Osteocyte (in vitro differentiated cells): ENCODE measurements around the gene TRPC4AP. TPM values are rescaled to one million over a fixed set of nuclear protein-coding genes. Genes with fewer than 3 reads are reported as not detected.

Source experiments
- DNase-seq: peaks from one replicate; pipeline ENCODE4 v3.0.0; 2021; ENCODE audit warnings: mixed read lengths; ENCODE audit not compliant: unreplicated experiment; ENCODE audit errors: extremely low spot score
- H3K27ac Mint-ChIP-seq: one replicate; pipeline ENCODE4 v1.8.0; 2021; ENCODE audit warnings: mild to moderate bottlenecking, mixed read lengths; ENCODE audit not compliant: unreplicated experiment
- H3K27me3 Mint-ChIP-seq: one replicate; pipeline ENCODE4 v1.8.0; 2021; ENCODE audit warnings: mixed read lengths; ENCODE audit not compliant: unreplicated experiment
- H3K36me3 Mint-ChIP-seq: one replicate; pipeline ENCODE4 v1.8.0; 2021; ENCODE audit warnings: mixed read lengths; ENCODE audit not compliant: unreplicated experiment
- H3K4me1 Mint-ChIP-seq: one replicate; pipeline ENCODE4 v1.8.0; 2021; ENCODE audit warnings: mixed read lengths; ENCODE audit not compliant: unreplicated experiment
- H3K4me3 Mint-ChIP-seq: one replicate; pipeline ENCODE4 v1.8.0; 2021; ENCODE audit warnings: mild to moderate bottlenecking, moderate library complexity, mixed read lengths; ENCODE audit not compliant: unreplicated experiment
- H3K9me3 Mint-ChIP-seq: one replicate; pipeline ENCODE4 v1.8.0; 2021; ENCODE audit warnings: mixed read lengths; ENCODE audit not compliant: unreplicated experiment
- total RNA-seq: library from RNA; stranded (reverse); gene quantifications from 2 replicates; pipeline ENCODE4 v1.2.1, GENCODE V29; 2021
- TF ChIP-seq, protein P1 (sequence below): fragments of 200-600 bp; sonication (generic); IDR thresholded peaks from 2 replicates; pipeline ENCODE4 v1.5.0; 2021; ENCODE audit warnings: antibody characterized with exemption, mild to moderate bottlenecking, moderate library complexity

Gene TRPC4AP
- total RNA-seq, 1 donor from 2014 or later, result 83.0 TPM

DNA sequence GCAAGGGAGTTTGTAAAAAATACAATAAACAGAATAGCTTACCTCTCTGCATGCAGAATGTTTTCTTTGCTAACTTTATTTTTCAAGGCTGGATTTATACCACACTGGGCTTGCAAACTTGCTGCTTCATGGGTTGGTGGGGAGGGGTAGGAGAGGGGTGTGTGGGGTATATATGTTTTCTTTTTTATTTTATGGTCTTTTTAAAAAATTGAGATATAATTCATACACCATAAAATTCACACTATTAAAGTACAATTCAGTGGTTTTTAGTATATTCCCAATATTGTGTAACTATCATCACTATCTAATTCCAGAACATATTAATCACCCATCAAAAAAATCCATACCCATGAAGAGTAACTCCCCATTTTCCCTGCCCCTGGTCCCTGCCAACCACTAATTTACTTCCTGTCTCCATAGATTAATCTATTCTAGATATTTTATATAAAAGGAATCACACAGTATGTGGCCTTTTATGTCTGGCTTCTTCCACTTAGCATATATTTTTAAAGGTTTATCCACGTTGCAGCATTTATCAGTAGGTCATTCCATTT is 14.3 kb upstream of the TRPC4AP start:
- TF ChIP-seq, protein P1, sequence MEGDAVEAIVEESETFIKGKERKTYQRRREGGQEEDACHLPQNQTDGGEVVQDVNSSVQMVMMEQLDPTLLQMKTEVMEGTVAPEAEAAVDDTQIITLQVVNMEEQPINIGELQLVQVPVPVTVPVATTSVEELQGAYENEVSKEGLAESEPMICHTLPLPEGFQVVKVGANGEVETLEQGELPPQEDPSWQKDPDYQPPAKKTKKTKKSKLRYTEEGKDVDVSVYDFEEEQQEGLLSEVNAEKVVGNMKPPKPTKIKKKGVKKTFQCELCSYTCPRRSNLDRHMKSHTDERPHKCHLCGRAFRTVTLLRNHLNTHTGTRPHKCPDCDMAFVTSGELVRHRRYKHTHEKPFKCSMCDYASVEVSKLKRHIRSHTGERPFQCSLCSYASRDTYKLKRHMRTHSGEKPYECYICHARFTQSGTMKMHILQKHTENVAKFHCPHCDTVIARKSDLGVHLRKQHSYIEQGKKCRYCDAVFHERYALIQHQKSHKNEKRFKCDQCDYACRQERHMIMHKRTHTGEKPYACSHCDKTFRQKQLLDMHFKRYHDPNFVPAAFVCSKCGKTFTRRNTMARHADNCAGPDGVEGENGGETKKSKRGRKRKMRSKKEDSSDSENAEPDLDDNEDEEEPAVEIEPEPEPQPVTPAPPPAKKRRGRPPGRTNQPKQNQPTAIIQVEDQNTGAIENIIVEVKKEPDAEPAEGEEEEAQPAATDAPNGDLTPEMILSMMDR, result no peak
- H3K4me3 Mint-ChIP-seq, result no peak overlapping the region
- H3K4me1 Mint-ChIP-seq, result no peaks in the 10 kb centered on the region
- no peaks in the 10 kb centered on the region for H3K27me3 Mint-ChIP-seq
- H3K36me3 Mint-ChIP-seq, result peaks cover 13% of the 10 kb centered on the region
- H3K27ac Mint-ChIP-seq, result no peak overlapping the region
- no peak for DNase-seq
- H3K9me3 Mint-ChIP-seq, result no peaks in the 10 kb centered on the region

DNA sequence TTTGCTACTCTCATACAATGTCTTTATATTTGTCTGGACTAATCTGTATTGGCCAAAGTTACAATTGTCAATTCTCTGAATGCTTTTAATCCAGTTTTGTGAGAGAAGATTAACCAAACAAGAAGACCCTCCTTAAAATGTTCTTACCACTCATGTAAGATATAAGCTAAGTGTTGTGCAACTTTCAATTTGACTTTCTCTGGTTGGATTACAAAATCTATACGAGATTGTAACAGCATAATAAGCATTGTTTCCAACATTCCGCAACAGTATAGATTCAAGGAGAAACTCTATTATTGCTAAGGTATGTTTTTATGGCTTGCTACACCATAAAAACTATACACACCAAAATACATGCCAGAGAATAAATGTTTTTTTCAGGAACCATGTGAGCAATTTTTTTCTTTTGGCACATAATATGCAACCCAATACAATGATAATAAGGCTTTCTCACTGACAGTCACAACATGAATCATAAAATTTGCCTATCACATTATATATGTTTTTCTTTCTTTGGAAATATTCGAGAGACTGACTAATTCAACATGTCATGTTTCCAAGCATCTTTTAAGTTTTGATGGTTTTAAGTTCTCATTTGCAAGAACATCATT is 12.2 kb upstream of the TRPC4AP start:
- H3K36me3 Mint-ChIP-seq, result no peaks in the 10 kb centered on the region
- DNase-seq, result no peak

DNA sequence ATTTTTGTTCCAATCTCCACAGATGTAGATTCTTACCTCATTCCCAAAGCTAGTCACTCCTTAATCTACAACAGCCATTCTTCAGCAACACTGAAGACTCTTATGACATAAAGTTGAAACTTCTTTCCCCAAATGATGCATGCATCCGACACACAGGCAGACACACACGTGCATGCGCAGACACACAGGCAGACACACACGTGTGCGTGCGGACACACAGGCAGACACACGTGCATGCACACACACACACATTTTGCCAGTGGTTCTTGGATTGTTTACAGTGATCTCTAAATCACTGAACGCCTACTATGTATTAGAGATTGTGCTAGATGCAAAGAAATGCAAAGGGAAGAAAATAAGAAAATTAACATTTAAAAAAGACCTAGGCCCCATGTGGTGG is 9.0 kb upstream of the TRPC4AP start:
- H3K36me3 Mint-ChIP-seq, result no peaks in the 10 kb centered on the region
- no peak overlapping the region for H3K27ac Mint-ChIP-seq
- no peak overlapping the region for H3K4me3 Mint-ChIP-seq
- peaks cover 3% of the 10 kb centered on the region for H3K4me1 Mint-ChIP-seq
- H3K9me3 Mint-ChIP-seq, result no peaks in the 10 kb centered on the region
- TF ChIP-seq, protein P1, result no peak
- no peaks in the 10 kb centered on the region for H3K27me3 Mint-ChIP-seq
- peak; percentile 23 for DNase-seq

More for the DNA sequence above, 12.2 kb upstream of the TRPC4AP start:
- H3K4me1 Mint-ChIP-seq, result no peaks in the 10 kb centered on the region
- H3K27me3 Mint-ChIP-seq, result no peaks in the 10 kb centered on the region
- TF ChIP-seq, protein P1, result no peak
- H3K9me3 Mint-ChIP-seq, result no peaks in the 10 kb centered on the region
- H3K27ac Mint-ChIP-seq, result no peak overlapping the region
- no peak overlapping the region for H3K4me3 Mint-ChIP-seq

DNA sequence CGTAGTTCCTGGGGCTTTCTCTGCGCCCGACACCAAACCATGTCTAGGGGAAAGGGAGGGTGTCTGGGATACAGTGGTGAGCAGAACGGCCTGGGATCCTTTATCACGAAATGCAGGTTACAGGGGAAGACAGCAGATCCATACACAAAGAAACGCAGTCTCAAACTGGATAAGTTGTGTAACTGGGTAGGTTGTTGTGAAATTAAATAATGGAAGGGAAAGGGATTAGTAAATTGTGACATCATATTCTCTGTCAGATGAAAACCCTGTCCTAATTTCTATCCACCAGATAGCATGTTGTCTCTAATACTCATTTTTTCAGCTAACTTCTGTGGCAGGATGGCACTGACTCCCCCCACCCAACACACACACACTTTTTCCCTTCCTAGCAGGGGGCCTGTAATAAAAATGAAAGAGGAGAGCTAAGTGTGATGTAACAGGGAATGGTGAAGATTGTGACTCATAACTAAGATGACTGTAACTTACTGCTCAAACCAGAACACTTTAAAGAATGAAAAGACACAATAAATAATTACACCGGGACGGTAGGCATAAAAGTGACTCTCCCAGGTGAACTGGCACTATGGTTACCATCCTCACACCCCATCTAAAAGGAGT is 769 bp upstream of the TRPC4AP start:
- no peaks in the 10 kb centered on the region for H3K27me3 Mint-ChIP-seq
- H3K27ac Mint-ChIP-seq, result peak overlapping the region; percentile 88
- H3K4me3 Mint-ChIP-seq, result peak overlapping the region; percentile 93
- H3K9me3 Mint-ChIP-seq, result no peaks in the 10 kb centered on the region
- DNase-seq, result no peak
- peaks cover 44% of the 10 kb centered on the region for H3K4me1 Mint-ChIP-seq
- TF ChIP-seq, protein P1, result no peak
- peaks cover 3% of the 10 kb centered on the region for H3K36me3 Mint-ChIP-seq

DNA sequence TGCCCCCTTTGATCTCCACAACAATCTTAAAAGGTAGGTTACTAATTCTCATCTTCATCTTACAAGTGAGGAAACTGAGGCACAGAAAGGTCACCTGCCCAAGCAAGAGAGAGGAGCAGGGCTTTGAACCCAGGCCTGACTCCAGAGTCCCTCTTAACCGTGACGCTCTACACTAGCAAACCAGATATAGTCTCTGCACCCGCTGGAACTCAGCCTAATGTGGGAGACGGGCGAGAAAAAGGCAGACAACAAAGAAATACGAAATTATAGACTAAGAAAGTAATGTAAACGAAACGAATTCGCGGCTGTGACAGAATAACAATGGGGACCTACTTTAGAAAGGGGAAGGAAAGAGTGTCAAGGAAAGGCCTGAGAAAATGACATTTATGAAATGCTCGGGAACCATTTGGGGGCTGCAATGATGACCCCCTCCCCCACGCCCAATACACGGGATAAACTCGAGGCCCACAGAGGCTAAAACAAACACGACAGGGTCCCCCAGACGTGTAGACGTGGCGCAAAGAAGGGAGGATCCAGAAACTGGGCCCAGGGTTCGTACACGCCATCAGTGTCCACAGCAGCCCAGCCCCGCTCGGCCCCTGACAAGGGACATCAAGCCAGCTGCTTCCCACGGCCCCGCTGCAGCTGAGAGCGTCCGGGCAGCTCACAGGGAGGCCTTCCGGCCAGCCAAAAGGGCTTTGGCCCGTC is 637 bp downstream of the TRPC4AP start:
- Mint-ChIP-seq H3K27ac (peak overlapping the region; percentile 88), H3K36me3 (peaks cover 3% of the 10 kb centered on the region), H3K4me1 (peaks cover 53% of the 10 kb centered on the region), H3K27me3 (no peaks in the 10 kb centered on the region), H3K9me3 (no peaks in the 10 kb centered on the region), H3K4me3 (peak overlapping the region; percentile 93)
- DNase-seq, result no peak
- TF ChIP-seq, protein P1, result no peak
